HepG2 (cell line): Measurements from ENCODE around the gene AKAP6. TPM values are rescaled to one million over a fixed set of nuclear protein-coding genes. Genes with fewer than 3 reads are reported as not detected.

Experiments
- ATAC-seq: fragments of 200-7000 bp; cut with Tn5 transposase; 3 replicates; pipeline ENCODE4 v1.9.1; 2020; ENCODE audit warnings: mild to moderate bottlenecking, moderate library complexity
- BruUV-seq: library from RNA; stranded (reverse); fragments of 400-500 nt; replicated peaks from 2 replicates; lab custom pipeline; 2021; lab: Mats Ljungman, UMichigan
- CTCF ChIA-PET: fragments of 300-600 bp; formaldehyde crosslinking; extraction: SDS; loops from one replicate; lab custom pipeline; 2021; ENCODE audit warnings: low total read pairs, inconsistent platforms, low intra/inter-chr PET ratio; lab: Yijun Ruan, JAX
- POLR2A ChIA-PET: fragments of 350-600 bp; sonication (Branson Sonifier 250); formaldehyde crosslinking; loops from one replicate; lab custom pipeline; 2020; ENCODE audit warnings: antibody characterized with exemption, inconsistent platforms; lab: Yijun Ruan, JAX
- DNase-seq: peaks from one replicate; pipeline ENCODE4 v3.0.0-alpha.2; 2015; ENCODE audit warnings: low spot score
- FAIRE-seq: peaks from 3 replicates; lab custom pipeline; 2011; peaks lifted over from hg19 to GRCh38; lab: Jason Lieb, UNC
- H2AFZ ChIP-seq: one replicate; pipeline ENCODE4 v1.6.1; 2011; ENCODE audit warnings: low read length, inconsistent platforms
- H3K27ac ChIP-seq: fragments of 300-600 bp; 3 replicates; pipeline ENCODE4 v1.8.0; 2011; ENCODE audit warnings: mixed run types, mild to moderate bottlenecking, mixed read lengths, low read length, inconsistent platforms; ENCODE audit not compliant: insufficient read depth; ENCODE audit errors: extremely low read length
- H3K27me3 ChIP-seq, 2 experiments: fragments of 200-600 bp in 1 of 2; 2 replicates in 1 of 2; 3 replicates in 1 of 2; pipeline versions ENCODE4 v1.6.0 to v1.8.0; 2011; ENCODE audit warnings: low read length in 2 of 2, mild to moderate bottlenecking in 2 of 2, moderate library complexity in 2 of 2, inconsistent platforms in 1 of 2; ENCODE audit not compliant: insufficient read depth in 2 of 2, control insufficient read depth in 1 of 2
- H3K36me3 ChIP-seq, 2 experiments: fragments of 200-600 bp in 1 of 2; replicated peaks in 1 of 2; 2 replicates in 1 of 2; 3 replicates in 1 of 2; pipeline versions ENCODE4 v1.5.1 to v1.8.0; 2011; ENCODE audit warnings: low read length in 2 of 2, inconsistent platforms in 1 of 2; ENCODE audit not compliant: insufficient read depth in 2 of 2, control insufficient read depth in 1 of 2
- H3K4me1 ChIP-seq: 2 replicates; pipeline ENCODE4 v1.5.1; 2012; ENCODE audit warnings: low read length, inconsistent platforms; ENCODE audit not compliant: insufficient read depth
- H3K4me2 ChIP-seq: 2 replicates; pipeline ENCODE4 v1.6.0; 2011; ENCODE audit warnings: low read depth, low read length, inconsistent platforms
- H3K4me3 ChIP-seq, 3 experiments: fragments of 200-600 bp in 1 of 3; sonication (generic), shearing (Covaris generic) in 1 of 3; replicated peaks in 1 of 3; 2 replicates each; pipeline ENCODE4 v1.5.1; 2011 to 2016; ENCODE audit warnings: low read length in 3 of 3, inconsistent platforms in 2 of 3, low read depth in 2 of 3, mild to moderate bottlenecking in 2 of 3, control low read depth in 1 of 3, mixed read lengths in 1 of 3; ENCODE audit not compliant: insufficient read depth in 1 of 3
- H3K79me2 ChIP-seq: one replicate; pipeline ENCODE4 v1.6.1; 2011; ENCODE audit warnings: low read length, inconsistent platforms; ENCODE audit not compliant: insufficient read depth
- H3K9ac ChIP-seq: 2 replicates; pipeline ENCODE4 v1.6.0; 2011; ENCODE audit warnings: mild to moderate bottlenecking, low read depth, low read length, inconsistent platforms; ENCODE audit not compliant: insufficient read depth
- H3K9me3 ChIP-seq: 2 replicates; pipeline ENCODE4 v1.5.1; 2012; ENCODE audit warnings: mild to moderate bottlenecking, low read length
- H4K20me1 ChIP-seq: 2 replicates; pipeline ENCODE4 v1.6.0; 2011; ENCODE audit warnings: inconsistent platforms, mild to moderate bottlenecking, low read length, moderate library complexity; ENCODE audit not compliant: insufficient read depth
- HNRNPK ChIP-seq: fragments of 200-400 bp; formaldehyde crosslinking; IDR thresholded peaks from 2 replicates; pipeline ENCODE4 v1.6.1; 2018; ENCODE audit warnings: low read length, low read depth, moderate library complexity, mild to moderate bottlenecking; ENCODE audit not compliant: poor library complexity, severe bottlenecking
- MEIS2 ChIP-seq: sonication (generic); formaldehyde crosslinking; IDR thresholded peaks from 2 replicates; pipeline ENCODE4 v1.9.0; 2021; ENCODE audit warnings: mild to moderate bottlenecking, missing genetic modification reagents
- SNRNP70 ChIP-seq: fragments of 200-400 bp; formaldehyde crosslinking; IDR thresholded peaks from 2 replicates; pipeline ENCODE4 v1.6.1; 2017; ENCODE audit warnings: mild to moderate bottlenecking, low read depth, low read length, moderate library complexity
- ZBTB10 ChIP-seq: sonication (generic); formaldehyde crosslinking; IDR thresholded peaks from 2 replicates; pipeline ENCODE4 v1.4.0; 2020; ENCODE audit warnings: missing genetic modification reagents, borderline replicate concordance
- ZFP1 ChIP-seq: IDR thresholded peaks from 2 replicates; pipeline ENCODE4 v1.6.1; 2016
- ZNF34 ChIP-seq: sonication (generic); formaldehyde crosslinking; IDR thresholded peaks from 2 replicates; pipeline ENCODE4 v1.4.0; 2020; ENCODE audit warnings: mild to moderate bottlenecking, missing genetic modification reagents, borderline replicate concordance
- ZNF609 ChIP-seq: sonication (generic); formaldehyde crosslinking; IDR thresholded peaks from 2 replicates; pipeline ENCODE4 v1.4.0; 2020; ENCODE audit warnings: mild to moderate bottlenecking, missing genetic modification reagents, borderline replicate concordance
- WGBS: methylation state at CpG from one replicate; pipeline ENCODE4 v1.1.6; 2017; ENCODE audit warnings: low lambda C conversion rate; 5-methylcytosine and 5-hydroxymethylcytosine counted together
- in situ Hi-C: cut with HindIII; loops from 2 replicates; pipeline ENCODE4 v1.10.0; 2017; ENCODE audit warnings: low pct_unique_long_range_greater_than_20kb; ENCODE audit not compliant: extremely low pct_ligation_motif_present
- intact Hi-C: fragments of 100-400 bp; cut with micrococcal nuclease; formaldehyde crosslinking; loops from one replicate; pipeline ENCODE4 v1.10.0; 2022; ENCODE audit not compliant: unreplicated experiment
- polyA plus RNA-seq, 8 experiments: library from polyadenylated mRNA; depleted of rRNA in 3 of 8; stranded (reverse) in 7 of 8; unstranded in 1 of 8; fragments of >200 nt; fragmentation: Illumina TruSeq in 4 of 8; extraction: Trizol in 4 of 8; gene quantifications; 2 replicates each; pipeline versions ENCODE4 v1.2.1 to v1.2.3, GENCODE V29; 2011 to 2016; ENCODE audit warnings: low read depth in 4 of 8, missing spikeins in 1 of 8, mixed read lengths in 1 of 8; ENCODE audit not compliant: insufficient read depth in 1 of 8
- total RNA-seq, 5 experiments: library from RNA; depleted of rRNA; stranded (reverse); fragments of >200 nt; fragmentation: Illumina TruSeq; extraction: Trizol; gene quantifications; 2 replicates each; pipeline ENCODE4 v1.2.3, GENCODE V29; 2016; ENCODE audit warnings: low read depth in 1 of 5

The AKAP6 gene
- total and polyA plus RNA-seq, 2 of the 13 experiments (the other 11 are each of a cell fraction or from before 2014, with no cell fraction given) = 1.4 TPM

GRCh38 chr14:32313844-32314376 is 15.2 kb upstream of the AKAP6 start:
- H4K20me1 ChIP-seq = no peaks in the 10 kb centered on the region
- no peak overlapping the region for H3K4me3 ChIP-seq
- in situ Hi-C loops = no loop called here
- TF ChIP-seq MEIS2 = no peak
- TF ChIP-seq ZNF34 (CRISPR knock-in tag) = no peak
- TF ChIP-seq ZBTB10 (CRISPR knock-in tag) = no peak
- TF ChIP-seq, all 625 proteins: peak for 0
- Histone ChIP-seq H2AFZ (no peak overlapping the region), H3K9ac (no peak overlapping the region), H3K4me1 (no peaks in the 10 kb centered on the region), H3K79me2 (no peaks in the 10 kb centered on the region), H3K9me3 (no peaks in the 10 kb centered on the region), H3K36me3 (no peaks in the 10 kb centered on the region), H3K4me2 (no peak overlapping the region), H3K27me3 (no peaks in the 10 kb centered on the region), H3K27ac (no peak overlapping the region)
- CTCF ChIA-PET = no interaction called here
- intact Hi-C loops = no loop called here
- DNase-seq (no peak), ATAC-seq (no peak), FAIRE-seq (no peak)
- WGBS = 25% methylated on average over 5 of the region's 5 CpGs
- POLR2A ChIA-PET = no interaction called here
- no TSS peak for BruUV-seq

- Histone ChIP-seq H3K9ac (no peak overlapping the region), H3K4me3 (no peak overlapping the region), H3K9me3 (no peaks in the 10 kb centered on the region), H2AFZ (no peak overlapping the region), H4K20me1 (no peaks in the 10 kb centered on the region), H3K27ac (no peak overlapping the region), H3K79me2 (no peaks in the 10 kb centered on the region), H3K36me3 (no peaks in the 10 kb centered on the region), H3K4me1 (no peaks in the 10 kb centered on the region), H3K4me2 (no peak overlapping the region), H3K27me3 (no peaks in the 10 kb centered on the region)
- CTCF ChIA-PET = no interaction called here
- ATAC-seq (no peak), FAIRE-seq (no peak), DNase-seq (no peak)
- intact Hi-C loops = no loop called here
- in situ Hi-C loops = no loop called here
- 34% methylated on average over 7 of the region's 7 CpGs for WGBS
- POLR2A ChIA-PET = no interaction called here
- BruUV-seq = no TSS peak
- TF ChIP-seq HNRNPK = peak; percentile 93
- TF ChIP-seq ZFP1 (CRISPR knock-in tag) = no peak
- TF ChIP-seq ZNF609 = no peak
- no peak for TF ChIP-seq SNRNP70
Observed at GRCh38 chr14:32318087-32318795, 10.9 kb upstream of the AKAP6 start.
